ENCODE data around the gene PAWR. TPM values are rescaled to one million over a fixed set of nuclear protein-coding genes. Genes with fewer than 3 reads are reported as not detected.
"Not testable (repeated sequence)": the region's sequence is repeated elsewhere in the genome, so short reads cannot be mapped to it uniquely, and the experiment has no call there.

The PAWR gene
- total RNA-seq, 1 donor from 2014 or later, result 55.9 TPM

DNA sequence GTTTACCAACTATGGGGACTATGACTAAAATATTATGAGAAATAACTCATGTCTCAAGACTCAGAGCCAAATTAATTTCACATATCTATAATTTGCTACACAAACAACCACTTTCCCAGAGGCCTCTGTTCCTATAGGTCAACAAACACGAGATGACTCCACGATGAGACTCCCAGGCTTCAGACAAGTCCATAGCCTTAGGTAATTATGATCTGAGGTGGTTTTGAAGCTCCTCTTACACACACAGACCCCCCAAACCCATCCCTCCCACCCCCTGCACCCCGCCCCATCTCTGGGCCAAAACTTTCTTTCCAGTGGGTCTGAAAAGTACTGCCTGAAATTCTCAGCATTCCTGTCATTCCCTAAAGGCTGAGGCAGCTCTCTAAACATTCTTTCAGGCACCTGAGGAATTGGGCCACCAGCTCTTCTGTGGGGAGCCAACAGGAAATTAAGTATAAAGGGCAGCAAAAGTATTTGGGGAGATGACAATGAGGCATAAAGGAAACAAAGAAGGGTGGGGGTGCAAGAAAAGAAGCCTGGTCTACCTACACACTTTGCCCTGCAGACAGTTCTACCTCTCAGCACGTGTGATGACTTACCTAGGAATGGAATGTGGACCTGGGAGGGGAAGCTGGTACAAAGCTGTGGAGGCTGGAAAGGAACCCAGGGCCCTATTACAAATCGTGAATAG is 143.6 kb downstream of the PAWR start:
- peak; percentile 97 for ATAC-seq

DNA sequence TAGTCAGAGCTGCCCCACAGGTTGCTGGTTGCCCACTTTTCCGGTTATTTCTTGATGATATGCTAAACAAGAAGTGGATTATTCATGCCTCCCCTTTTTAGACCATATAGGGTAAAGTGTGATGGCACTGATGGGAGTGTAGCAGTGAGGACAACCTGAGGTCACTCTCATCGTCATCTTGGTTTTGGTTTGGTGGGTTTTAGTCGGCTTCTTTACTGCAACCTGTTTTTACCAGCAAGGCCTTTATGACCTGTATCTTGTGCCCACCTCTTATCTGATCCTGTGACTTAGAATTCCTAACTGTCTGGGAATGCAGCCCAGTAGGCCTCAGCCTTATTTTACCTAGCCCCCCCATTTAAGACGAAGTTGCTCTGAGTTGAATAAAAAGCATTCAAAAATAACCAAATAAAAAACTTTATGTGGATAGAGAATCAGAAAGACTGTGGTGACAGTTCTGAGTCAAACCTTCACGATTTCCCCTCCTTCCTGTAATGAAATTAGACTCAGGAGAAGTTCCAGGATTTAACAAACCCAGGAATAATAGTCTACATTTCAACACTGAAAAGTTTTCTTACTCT is 144.2 kb downstream of the PAWR start:
- no peak for ATAC-seq

- not testable (repeated sequence) for ATAC-seq
Observed at GRCh38 chr12:79544439-79544838, 146.3 kb downstream of the PAWR start.

DNA sequence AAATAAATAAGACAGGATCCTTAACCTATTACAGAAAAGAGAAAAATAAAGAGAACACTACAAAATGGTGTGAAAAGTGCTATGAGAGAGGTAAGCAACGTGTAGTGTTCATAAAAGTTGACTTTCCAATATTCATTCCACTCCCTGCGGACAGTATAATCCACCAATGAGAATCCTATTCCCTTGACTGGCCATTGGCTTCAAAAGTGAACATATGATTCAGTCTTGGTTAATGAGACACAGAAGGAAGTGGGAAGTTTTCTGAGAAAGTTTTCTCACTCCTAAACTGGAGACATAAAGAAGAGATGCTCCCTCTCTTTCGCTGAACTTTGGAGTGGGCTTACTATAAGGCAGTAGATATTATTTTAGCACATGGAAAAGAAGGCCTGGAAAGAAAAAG is 153.1 kb downstream of the PAWR start:
- no peak for ATAC-seq

DNA sequence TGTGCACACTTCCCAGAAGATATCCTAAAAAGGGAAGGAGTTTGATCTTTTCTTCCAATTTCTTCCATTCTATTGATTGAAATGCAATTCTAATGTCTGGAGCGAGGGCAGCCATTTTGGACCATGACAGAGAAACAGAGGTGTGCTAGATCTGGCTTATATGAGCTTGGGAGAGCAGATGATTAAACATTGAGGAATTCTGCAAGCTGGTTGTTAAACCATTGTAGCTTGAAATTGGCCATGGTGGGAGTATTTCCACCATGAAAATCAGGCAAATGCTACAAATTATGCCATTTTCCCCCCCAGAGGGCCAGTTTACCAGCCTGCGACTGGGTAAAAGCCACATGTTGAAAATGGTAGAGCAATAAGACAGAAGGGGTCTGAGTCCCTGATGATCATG is 155.0 kb downstream of the PAWR start:
- ATAC-seq, result no peak

Other genes starting within 250 kb of the PAWR start
- gene PPP1R12A, start 244.1 kb upstream of the PAWR start, total RNA-seq, result 42.3 TPM

All from esophagus mucosa (tissue), 1 donor.